K562 (cell line): ENCODE measurements around the gene HMCES. TPM values are rescaled to one million over a fixed set of nuclear protein-coding genes. Genes with fewer than 3 reads are reported as not detected.

Source experiments
- DMBX1 ChIP-seq: fragments of 250-450 bp; sonication (Bioruptor Pico); IDR thresholded peaks from 2 replicates; pipeline ENCODE4 v1.8.0; 2022; ENCODE audit warnings: inconsistent platforms, mild to moderate bottlenecking, moderate library complexity, borderline replicate concordance
- EZH2 ChIP-seq: IDR thresholded peaks from 2 replicates; pipeline ENCODE4 v1.6.1; 2012; ENCODE audit warnings: low read depth, mild to moderate bottlenecking, inconsistent platforms, low read length, borderline replicate concordance
- FOXP4 ChIP-seq: sonication (generic); formaldehyde crosslinking; IDR thresholded peaks from 2 replicates; pipeline ENCODE4 v1.8.0; 2022; ENCODE audit warnings: mild to moderate bottlenecking, missing genetic modification reagents, borderline replicate concordance
- HDAC1 ChIP-seq, 2 experiments: fragments of 450-650 bp; IDR thresholded peaks; 2 replicates each; pipeline ENCODE4 v1.6.1; 2016 to 2017; ENCODE audit warnings: inconsistent platforms in 1 of 2, mild to moderate bottlenecking in 1 of 2, moderate library complexity in 1 of 2
- PATZ1 ChIP-seq: fragments of 250-450 bp; sonication (Bioruptor Pico); IDR thresholded peaks from 2 replicates; pipeline ENCODE4 v1.5.0; 2020; ENCODE audit warnings: mild to moderate bottlenecking, borderline replicate concordance
- polyA plus RNA-seq, 8 experiments: library from polyadenylated mRNA; depleted of rRNA in 4 of 8; stranded (reverse) in 5 of 8; unstranded in 3 of 8; fragments of >200 nt; fragmentation: Nextera tagmentation in 2 of 8; fragmentation: Illumina TruSeq in 1 of 8; extraction: Ambion mirVana in 2 of 8; extraction: Trizol in 1 of 8; gene quantifications; 2 replicates each; pipeline versions ENCODE4 v1.2.1 to v1.2.3, GENCODE V29; 2011 to 2014; ENCODE audit warnings: inconsistent platforms in 1 of 8, missing spikeins in 1 of 8
- total RNA-seq, 7 experiments: library from RNA; depleted of rRNA in 6 of 7; stranded (reverse); fragments of >200 nt in 6 of 7; fragmentation: Illumina TruSeq in 2 of 7; extraction: Trizol in 2 of 7; gene quantifications; 2 replicates each; pipeline versions ENCODE4 v1.2.1 to v1.2.3, GENCODE V29; 2011 to 2021; ENCODE audit warnings: low replicate concordance in 1 of 7
- TF ChIP-seq, protein P1 (sequence below): fragments of 250-450 bp; sonication (Bioruptor Pico); IDR thresholded peaks from 2 replicates; pipeline ENCODE4 v1.4.0; 2020
- TF ChIP-seq, protein P2 (sequence below): fragments of 250-450 bp; sonication (Bioruptor Pico); IDR thresholded peaks from 2 replicates; pipeline ENCODE4 v1.8.0; 2022; ENCODE audit warnings: moderate library complexity, mild to moderate bottlenecking, inconsistent platforms

HMCES gene
- total and polyA plus RNA-seq, 9 of the 15 experiments (the other 6 are each of a cell fraction or from before 2014, with no cell fraction given) = 18.8 to 45.3 (median 24.8) TPM

DNA sequence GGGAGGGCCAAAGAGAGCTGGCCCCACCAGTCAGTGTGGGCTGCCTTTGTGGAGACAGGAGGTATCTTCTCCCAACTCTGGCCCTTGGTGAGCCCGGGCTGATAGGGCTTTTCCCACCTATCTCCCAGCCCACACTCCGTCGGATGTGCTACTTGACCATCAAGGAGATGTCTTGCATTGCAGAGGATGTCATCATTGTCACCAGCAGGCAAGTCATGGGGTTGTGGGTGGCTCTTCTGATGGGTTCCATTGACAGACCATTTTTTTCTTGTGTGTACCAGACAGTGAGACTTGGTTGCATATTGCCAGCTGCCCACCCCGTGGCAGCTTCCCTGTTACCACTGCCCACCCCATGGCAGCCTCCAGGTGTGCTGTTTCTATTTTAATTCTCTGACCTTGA lies 25.9 kb upstream of the HMCES start (continued):
- no peak for TF ChIP-seq PATZ1 (CRISPR knock-in tag)
- no peak for TF ChIP-seq HDAC1 (IDR thresholded peaks at IDR 0.05)
- TF ChIP-seq FOXP4 = no peak
- TF ChIP-seq DMBX1 (CRISPR knock-in tag) = peak; percentile 88; the same call in 1 of the 2 replicates
- TF ChIP-seq, protein P1, sequence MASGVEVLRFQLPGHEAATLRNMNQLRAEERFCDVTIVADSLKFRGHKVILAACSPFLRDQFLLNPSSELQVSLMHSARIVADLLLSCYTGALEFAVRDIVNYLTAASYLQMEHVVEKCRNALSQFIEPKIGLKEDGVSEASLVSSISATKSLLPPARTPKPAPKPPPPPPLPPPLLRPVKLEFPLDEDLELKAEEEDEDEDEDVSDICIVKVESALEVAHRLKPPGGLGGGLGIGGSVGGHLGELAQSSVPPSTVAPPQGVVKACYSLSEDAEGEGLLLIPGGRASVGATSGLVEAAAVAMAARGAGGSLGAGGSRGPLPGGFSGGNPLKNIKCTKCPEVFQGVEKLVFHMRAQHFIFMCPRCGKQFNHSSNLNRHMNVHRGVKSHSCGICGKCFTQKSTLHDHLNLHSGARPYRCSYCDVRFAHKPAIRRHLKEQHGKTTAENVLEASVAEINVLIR (CRISPR knock-in tag) = 0 out of 2 replicates have a peak, but pooled peaks have one; percentile 19
- TF ChIP-seq EZH2 = no peak
- TF ChIP-seq, protein P2, sequence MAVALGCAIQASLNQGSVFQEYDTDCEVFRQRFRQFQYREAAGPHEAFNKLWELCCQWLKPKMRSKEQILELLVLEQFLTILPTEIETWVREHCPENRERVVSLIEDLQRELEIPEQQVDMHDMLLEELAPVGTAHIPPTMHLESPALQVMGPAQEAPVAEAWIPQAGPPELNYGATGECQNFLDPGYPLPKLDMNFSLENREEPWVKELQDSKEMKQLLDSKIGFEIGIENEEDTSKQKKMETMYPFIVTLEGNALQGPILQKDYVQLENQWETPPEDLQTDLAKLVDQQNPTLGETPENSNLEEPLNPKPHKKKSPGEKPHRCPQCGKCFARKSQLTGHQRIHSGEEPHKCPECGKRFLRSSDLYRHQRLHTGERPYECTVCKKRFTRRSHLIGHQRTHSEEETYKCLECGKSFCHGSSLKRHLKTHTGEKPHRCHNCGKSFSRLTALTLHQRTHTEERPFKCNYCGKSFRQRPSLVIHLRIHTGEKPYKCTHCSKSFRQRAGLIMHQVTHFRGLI (CRISPR knock-in tag) = 0 out of 2 replicates have a peak, but pooled peaks have one; percentile 28
